HepG2 (cell line): Measurements from ENCODE around the gene NT5C. TPM values are rescaled to one million over a fixed set of nuclear protein-coding genes. Genes with fewer than 3 reads are reported as not detected.

ENCODE experiments used
- DPF2 ChIP-seq: sonication (generic); formaldehyde crosslinking; IDR thresholded peaks from 2 replicates; pipeline ENCODE4 v1.4.0; 2020; ENCODE audit warnings: mild to moderate bottlenecking, low read depth, missing genetic modification reagents, borderline replicate concordance
- DR1 ChIP-seq: sonication (generic); formaldehyde crosslinking; IDR thresholded peaks from 2 replicates; pipeline ENCODE4 v1.8.0; 2021; ENCODE audit warnings: mild to moderate bottlenecking, missing genetic modification reagents, inconsistent platforms
- GABPA ChIP-seq, 2 experiments: IDR thresholded peaks; 2 replicates each; pipeline ENCODE4 v1.6.1; 2011 to 2016; ENCODE audit warnings: low read depth in 2 of 2, low read length in 1 of 2, missing biosample characterization in 1 of 2, missing genetic modification characterization in 1 of 2
- HES4 ChIP-seq: sonication (generic); formaldehyde crosslinking; IDR thresholded peaks from 2 replicates; pipeline ENCODE4 v1.9.0; 2021; ENCODE audit warnings: mild to moderate bottlenecking, missing genetic modification reagents, borderline replicate concordance
- KLF13 ChIP-seq: sonication (generic); formaldehyde crosslinking; IDR thresholded peaks from 2 replicates; pipeline ENCODE4 v1.4.0; 2020; ENCODE audit warnings: mild to moderate bottlenecking, missing genetic modification reagents
- KLF9 ChIP-seq: IDR thresholded peaks from 2 replicates; pipeline ENCODE4 v1.6.1; 2016; ENCODE audit warnings: low read depth
- NFYB ChIP-seq: sonication (generic); formaldehyde crosslinking; IDR thresholded peaks from 2 replicates; pipeline ENCODE4 v1.4.0; 2020; ENCODE audit warnings: missing genetic modification reagents
- NR2F6 ChIP-seq, 2 experiments: IDR thresholded peaks; 2 replicates each; pipeline ENCODE4 v1.6.1; 2016; ENCODE audit warnings: antibody characterized with exemption in 1 of 2, mild to moderate bottlenecking in 1 of 2
- PHB2 ChIP-seq: fragments of 450-650 bp; IDR thresholded peaks from 2 replicates; pipeline ENCODE4 v1.6.1; 2018; ENCODE audit not compliant: partially characterized antibody
- PLRG1 ChIP-seq: fragments of 450-650 bp; conservative IDR thresholded peaks from 2 replicates; pipeline ENCODE4 v1.6.1; 2016
- SIX1 ChIP-seq: sonication (generic); formaldehyde crosslinking; IDR thresholded peaks from 2 replicates; pipeline ENCODE4 v1.4.0; 2020; ENCODE audit warnings: missing genetic modification reagents, borderline replicate concordance
- TBX3 ChIP-seq: fragments of 450-650 bp; IDR thresholded peaks from 2 replicates; pipeline ENCODE4 v1.6.1; 2017; ENCODE audit warnings: antibody characterized with exemption, mild to moderate bottlenecking, inconsistent platforms, borderline replicate concordance
- TGIF2 ChIP-seq: IDR thresholded peaks from 2 replicates; pipeline ENCODE4 v1.6.1; 2016; ENCODE audit warnings: control low read depth, missing compliant biosample characterization
- THYN1 ChIP-seq: sonication (generic); formaldehyde crosslinking; IDR thresholded peaks from 2 replicates; pipeline ENCODE4 v1.8.1; 2023; ENCODE audit warnings: low read depth, mild to moderate bottlenecking, moderate library complexity, missing genetic modification reagents, borderline replicate concordance
- XRCC5 ChIP-seq: fragments of 200-400 bp; formaldehyde crosslinking; optimal IDR thresholded peaks from 2 replicates; pipeline ENCODE3; 2017; ENCODE audit warnings: mild to moderate bottlenecking, low read length
- ZBTB39 ChIP-seq: sonication (generic); formaldehyde crosslinking; IDR thresholded peaks from 2 replicates; pipeline ENCODE4 v1.5.0; 2020; ENCODE audit warnings: missing genetic modification reagents
- ZNF17 ChIP-seq: sonication (generic); formaldehyde crosslinking; IDR thresholded peaks from 2 replicates; pipeline ENCODE4 v1.5.0; 2020; ENCODE audit warnings: mild to moderate bottlenecking, missing genetic modification reagents
- ZNF224 ChIP-seq: sonication (generic); formaldehyde crosslinking; IDR thresholded peaks from 2 replicates; pipeline ENCODE4 v1.5.0; 2020; ENCODE audit warnings: mild to moderate bottlenecking, missing genetic modification reagents
- ZNF331 ChIP-seq: sonication (generic); formaldehyde crosslinking; IDR thresholded peaks from 2 replicates; pipeline ENCODE4 v1.4.0; 2020; ENCODE audit warnings: missing genetic modification reagents
- ZNF333 ChIP-seq: sonication (generic); formaldehyde crosslinking; IDR thresholded peaks from 2 replicates; pipeline ENCODE4 v1.4.0; 2020; ENCODE audit warnings: mild to moderate bottlenecking, missing genetic modification reagents, borderline replicate concordance
- ZNF512B ChIP-seq: sonication (generic); formaldehyde crosslinking; IDR thresholded peaks from 2 replicates; pipeline ENCODE4 v1.5.1; 2020; ENCODE audit warnings: missing genetic modification reagents, mild to moderate bottlenecking, borderline replicate concordance
- ZNF543 ChIP-seq: sonication (generic); formaldehyde crosslinking; IDR thresholded peaks from 2 replicates; pipeline ENCODE4 v1.4.0; 2020; ENCODE audit warnings: mild to moderate bottlenecking, missing genetic modification reagents
- ZNF552 ChIP-seq: sonication (generic); formaldehyde crosslinking; IDR thresholded peaks from 2 replicates; pipeline ENCODE4 v1.9.0; 2022; ENCODE audit warnings: missing genetic modification reagents, mild to moderate bottlenecking, borderline replicate concordance
- ZNF580 ChIP-seq: IDR thresholded peaks from 2 replicates; pipeline ENCODE4 v1.6.1; 2016; ENCODE audit warnings: low read depth, borderline replicate concordance
- ZNF616 ChIP-seq: sonication (generic); formaldehyde crosslinking; IDR thresholded peaks from 2 replicates; pipeline ENCODE4 v1.5.0; 2020; ENCODE audit warnings: low read depth, mild to moderate bottlenecking, missing genetic modification reagents
- polyA plus RNA-seq, 8 experiments: library from polyadenylated mRNA; depleted of rRNA in 3 of 8; stranded (reverse) in 7 of 8; unstranded in 1 of 8; fragments of >200 nt; fragmentation: Illumina TruSeq in 4 of 8; extraction: Trizol in 4 of 8; gene quantifications; 2 replicates each; pipeline versions ENCODE4 v1.2.1 to v1.2.3, GENCODE V29; 2011 to 2016; ENCODE audit warnings: low read depth in 4 of 8, missing spikeins in 1 of 8, mixed read lengths in 1 of 8; ENCODE audit not compliant: insufficient read depth in 1 of 8
- total RNA-seq, 5 experiments: library from RNA; depleted of rRNA; stranded (reverse); fragments of >200 nt; fragmentation: Illumina TruSeq; extraction: Trizol; gene quantifications; 2 replicates each; pipeline ENCODE4 v1.2.3, GENCODE V29; 2016; ENCODE audit warnings: low read depth in 1 of 5

Gene NT5C
- total and polyA plus RNA-seq, 2 of the 13 experiments (the other 11 are each of a cell fraction or from before 2014, with no cell fraction given) = 42.8 to 48.6 TPM

GRCh38 chr17:75087558-75088453 is 43.7 kb downstream of the NT5C start, which contains the start of gene SLC16A5 (continued):
- TF ChIP-seq NR2F6 (IDR thresholded peaks at IDR 0.05) (peak; percentile 53; the same call in 1 of the 2 replicates), NR2F6 (CRISPR knock-in tag; IDR thresholded peaks at IDR 0.05) (peak; percentile 78), ZNF616 (peak; percentile 65; the same call in 1 of the 2 replicates), DR1 (CRISPR knock-in tag) (no peak), TBX3 (no peak), GABPA (IDR thresholded peaks at IDR 0.05; ENCODE audit: low read depth, low read length) (no peak), GABPA (CRISPR knock-in tag; IDR thresholded peaks at IDR 0.05; ENCODE audit: low read depth) (peak; percentile 37; the same call in 1 of the 2 replicates), XRCC5 (no peak), KLF13 (CRISPR knock-in tag) (no peak), ZNF512B (CRISPR knock-in tag) (no peak), THYN1 (CRISPR knock-in tag) (no peak), ZNF333 (CRISPR knock-in tag) (no peak; the same call in 1 of the 2 replicates), ZNF224 (CRISPR knock-in tag) (no peak), NFYB (no peak), ZNF17 (no peak), HES4 (0 out of 2 replicates have a peak, but pooled peaks have one; percentile 12), TGIF2 (CRISPR knock-in tag) (peak; percentile 21; the same call in 1 of the 2 replicates), ZNF331 (CRISPR knock-in tag) (peak; percentile 23; the same call in 1 of the 2 replicates), SIX1 (CRISPR knock-in tag) (no peak), DPF2 (CRISPR knock-in tag) (no peak), PHB2 (no peak), ZNF543 (no peak), ZNF552 (0 out of 2 replicates have a peak, but pooled peaks have one; percentile 59), PLRG1 (no peak), KLF9 (CRISPR knock-in tag) (0 out of 2 replicates have a peak, but pooled peaks have one; percentile 10), ZBTB39 (CRISPR knock-in tag) (no peak; the same call in 1 of the 2 replicates), ZNF580 (CRISPR knock-in tag) (no peak; the same call in 1 of the 2 replicates)
